ENCODE results near the gene MCF2L.

The MCF2L gene

DNA sequence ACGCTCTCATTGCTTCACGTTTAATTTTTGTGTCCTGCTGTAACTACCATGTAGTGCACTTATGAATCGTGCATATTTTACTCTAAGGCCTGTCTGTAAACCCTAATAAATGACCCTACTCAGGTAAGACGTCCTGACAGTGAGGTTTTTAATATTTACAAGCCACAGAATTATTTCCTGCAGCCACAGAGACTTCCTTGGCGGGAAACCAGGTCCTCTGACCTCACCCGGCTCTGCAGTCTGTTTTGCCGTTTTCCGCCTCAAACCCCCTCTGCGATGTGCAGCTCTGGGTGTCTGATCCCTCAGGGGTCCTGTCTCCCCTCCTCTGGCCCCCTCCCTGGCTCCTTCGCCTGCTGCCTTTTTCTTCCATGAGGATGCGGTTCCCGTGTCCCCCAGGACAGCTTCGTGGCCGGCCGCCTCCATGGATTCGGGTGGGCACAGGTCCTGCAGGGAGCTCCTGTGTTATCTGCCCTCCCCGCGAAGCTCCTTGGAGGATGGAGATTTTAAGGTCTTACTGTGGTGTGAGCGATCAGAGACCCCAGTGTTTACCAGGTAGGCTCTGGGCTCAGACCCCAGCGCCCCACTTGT is 66.3 kb downstream of the MCF2L start:
- DNase-seq: peak in 2 of 42 donors; percentile 12 to 15
- intact Hi-C loops (cut with DNase I): loop anchor here (5.0 kb wide), 2 partner anchors 117 to 172 kb away; partner anchors contain the start of genes CUL4A and PCID2

DNA sequence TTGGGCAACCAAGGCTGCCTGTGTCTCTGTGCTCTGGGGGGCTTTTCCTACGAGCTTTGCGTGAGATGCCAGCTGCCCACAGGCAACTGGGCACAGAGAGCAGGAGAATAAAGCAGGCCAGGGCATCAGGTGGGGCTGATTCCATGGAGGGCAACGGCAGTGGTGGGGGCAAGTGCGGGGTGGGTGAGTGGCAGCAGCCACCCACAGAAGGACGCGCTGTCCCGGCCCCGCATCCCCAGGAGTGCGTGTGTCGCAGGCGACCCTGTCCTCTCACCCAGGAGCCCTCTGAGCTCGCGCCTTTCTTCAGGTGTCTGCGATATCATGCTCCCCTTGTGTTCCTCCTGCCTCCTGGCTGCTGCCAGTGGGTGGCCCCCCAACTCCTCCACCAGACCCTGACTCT is 67.4 kb downstream of the MCF2L start:
- intact Hi-C loops (cut with DNase I): loop anchor here (5.0 kb wide), 2 partner anchors 116 to 171 kb away; partner anchors contain the start of genes CUL4A and PCID2
- DNase-seq: peak in 3 of 42 donors; percentile 1 to 10 (median 8)

DNA sequence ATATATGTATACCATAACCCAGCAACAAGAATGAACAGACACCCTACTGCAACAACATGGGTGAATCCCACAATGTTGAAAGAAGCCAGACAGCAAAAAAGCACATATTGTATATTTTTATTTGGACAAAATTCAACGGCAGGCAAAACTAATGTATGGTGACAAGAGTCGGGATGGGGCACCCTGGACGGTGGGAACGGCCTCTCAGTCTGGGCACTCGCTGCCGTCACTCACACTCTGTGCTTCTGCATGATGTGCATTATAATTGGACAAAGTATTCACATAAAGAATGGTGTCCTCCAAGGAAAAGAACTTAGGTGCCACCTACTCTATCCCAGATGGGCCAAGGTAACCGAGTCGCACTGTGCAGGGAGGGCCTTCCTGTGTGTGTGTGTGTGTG is 71.0 kb downstream of the MCF2L start:
- DNase-seq: no peak
- intact Hi-C loops (cut with DNase I): no loop called here

DNA sequence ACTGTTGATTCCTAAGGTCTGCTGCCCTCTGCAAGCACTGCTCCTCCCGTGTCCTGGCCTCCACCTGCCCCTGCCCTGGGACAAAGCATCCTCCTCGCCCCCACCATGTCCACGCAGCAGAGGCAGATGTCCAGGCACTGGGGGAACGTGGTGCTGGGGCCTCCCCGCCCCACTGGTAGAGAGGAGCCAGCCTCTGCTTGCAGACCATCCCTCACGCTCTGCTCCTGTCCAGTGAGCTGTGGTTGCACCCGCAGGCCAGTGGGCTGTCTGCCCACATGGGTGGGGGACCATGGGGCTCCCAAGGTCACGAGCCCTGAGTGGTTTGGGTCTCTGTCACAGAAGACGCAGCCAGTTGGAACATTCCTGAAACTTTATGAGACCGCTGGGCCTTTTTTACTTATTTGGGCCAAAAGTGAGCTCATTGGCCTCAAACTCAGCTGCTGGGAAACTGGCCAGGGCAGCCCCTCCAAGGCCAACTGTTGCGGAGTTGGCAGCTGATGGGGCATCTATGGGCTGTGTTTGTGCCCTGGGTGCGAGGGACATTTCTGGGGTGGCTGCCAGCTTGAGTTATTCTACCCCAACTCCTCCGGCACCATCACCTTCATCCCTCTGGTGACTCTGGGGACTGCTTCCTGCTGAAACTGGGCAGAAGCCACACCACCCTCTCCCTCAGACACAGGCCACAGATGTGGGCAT is 71.7 kb downstream of the MCF2L start:
- intact Hi-C loops (cut with DNase I): no loop called here
- peak in 19 of 42 donors; percentile 42 to 80 (median 53) for DNase-seq

DNA sequence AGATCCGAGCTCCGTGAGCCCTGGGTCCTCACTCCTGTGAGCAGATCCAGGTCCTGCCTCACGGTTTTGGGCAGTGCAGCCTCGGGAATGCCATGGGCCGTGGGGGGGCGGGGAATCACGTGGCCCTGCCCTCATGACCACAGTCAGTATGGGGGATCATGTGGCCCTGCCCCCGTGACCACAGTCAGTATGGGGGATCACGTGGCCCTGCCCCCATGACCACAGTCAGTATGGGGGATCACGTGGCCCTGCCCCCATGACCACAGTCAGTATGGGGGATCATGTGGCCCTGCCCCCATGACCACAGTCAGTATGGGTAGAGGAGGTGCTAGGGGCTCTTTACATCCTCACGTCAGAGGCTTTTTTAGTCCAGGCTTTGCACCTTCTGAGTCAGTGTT is 72.3 kb downstream of the MCF2L start:
- peak; percentile 51 to 97 (median 88) for DNase-seq
- intact Hi-C loops (cut with DNase I): no loop called here

DNA sequence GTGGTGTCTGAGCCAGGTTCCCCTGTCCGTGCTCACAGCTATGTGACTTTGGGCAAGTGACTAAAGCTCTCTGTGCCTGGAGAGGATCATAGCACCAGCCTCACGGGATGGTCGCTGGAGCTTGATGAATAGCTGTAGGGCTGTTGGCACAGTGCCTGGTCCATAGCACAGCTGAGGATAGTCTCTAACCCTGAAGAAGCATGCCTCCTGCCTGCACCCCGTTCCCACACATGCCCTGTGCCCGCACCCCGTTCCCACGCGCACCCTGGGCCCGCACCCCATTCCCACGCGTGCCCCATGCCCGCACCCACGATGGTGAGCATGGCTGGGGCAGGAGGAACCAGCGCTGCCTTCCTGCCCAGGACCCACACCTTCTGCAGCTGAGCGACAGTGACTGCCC is 72.9 kb downstream of the MCF2L start:
- intact Hi-C loops (cut with DNase I): no loop called here
- peak in 1 of 42 donors; percentile 45 for DNase-seq

DNA sequence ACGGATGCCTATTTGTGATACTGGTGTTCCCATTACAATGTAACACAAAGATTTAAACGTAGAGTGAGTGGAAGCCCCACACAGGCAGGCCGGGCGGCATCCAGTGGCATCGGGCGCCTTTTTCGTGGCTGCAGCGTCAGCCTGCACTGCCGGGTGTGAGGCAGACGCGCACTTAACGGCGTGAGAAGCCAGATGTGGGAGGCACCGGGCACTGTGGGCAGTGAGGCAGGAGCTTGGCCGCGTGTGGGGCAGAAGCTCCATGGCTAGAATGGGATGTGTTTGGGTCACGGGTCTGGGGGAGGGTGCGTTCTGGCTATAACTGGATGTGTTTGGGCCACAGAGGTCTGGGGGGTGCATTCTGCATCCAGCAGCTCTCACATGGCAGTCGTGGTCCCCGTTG is 73.4 kb downstream of the MCF2L start:
- DNase-seq: peak in 1 of 42 donors; percentile 12
- intact Hi-C loops (cut with DNase I): no loop called here

DNA sequence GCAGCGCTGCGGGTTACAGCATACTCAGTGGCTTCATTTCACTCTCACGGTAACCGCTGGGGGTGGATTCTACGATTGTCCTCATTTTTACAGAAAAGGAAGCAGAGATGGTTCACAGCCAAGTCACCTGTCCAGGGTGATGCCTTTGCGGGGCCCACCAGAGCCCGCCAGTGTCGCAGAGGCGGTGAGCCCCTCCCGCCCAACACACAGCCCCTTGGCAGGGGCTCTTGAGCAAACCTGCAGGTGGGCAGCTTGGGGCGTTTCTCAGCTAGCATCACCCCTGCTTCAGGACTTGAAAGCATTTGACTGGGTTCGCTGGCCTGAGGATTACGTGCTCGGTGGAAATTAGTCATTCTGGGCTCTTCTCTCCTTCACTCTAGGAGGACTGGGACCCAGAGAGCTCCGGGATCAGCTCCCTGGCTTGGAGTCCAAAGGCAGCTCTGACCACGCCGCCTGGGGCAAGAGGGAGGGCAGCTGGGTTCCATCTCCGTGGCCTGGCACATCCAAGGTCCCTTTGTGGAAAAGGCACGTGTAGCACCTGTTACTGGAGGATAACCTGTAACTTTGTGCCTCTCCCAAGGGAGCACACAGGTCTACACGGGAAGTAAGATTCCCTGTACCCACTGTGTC is 74.1 kb downstream of the MCF2L start:
- intact Hi-C loops (cut with DNase I): no loop called here
- peak in 2 of 42 donors; percentile 3 to 9 for DNase-seq

DNA sequence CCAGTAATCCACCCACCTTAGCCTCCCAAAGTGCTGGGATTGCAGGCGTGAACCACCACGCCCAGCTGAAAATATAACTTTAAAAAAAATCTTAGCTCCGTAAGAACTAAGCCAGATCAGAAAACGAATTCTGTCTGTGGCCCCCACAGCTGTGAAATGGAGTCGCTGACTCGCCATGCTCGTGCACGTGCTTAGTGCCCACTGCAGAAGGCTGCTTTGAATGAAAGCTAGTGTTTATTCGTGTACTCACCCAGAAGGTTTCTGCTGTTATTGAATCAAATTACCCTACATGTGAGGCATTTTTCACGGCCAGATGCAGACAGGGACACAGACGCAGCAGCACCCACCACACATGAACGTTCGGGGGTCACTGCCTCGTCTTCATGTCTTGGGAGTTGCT is 74.9 kb downstream of the MCF2L start:
- peak in 3 of 42 donors; percentile 17 to 47 (median 35) for DNase-seq
- intact Hi-C loops (cut with DNase I): no loop called here

DNA sequence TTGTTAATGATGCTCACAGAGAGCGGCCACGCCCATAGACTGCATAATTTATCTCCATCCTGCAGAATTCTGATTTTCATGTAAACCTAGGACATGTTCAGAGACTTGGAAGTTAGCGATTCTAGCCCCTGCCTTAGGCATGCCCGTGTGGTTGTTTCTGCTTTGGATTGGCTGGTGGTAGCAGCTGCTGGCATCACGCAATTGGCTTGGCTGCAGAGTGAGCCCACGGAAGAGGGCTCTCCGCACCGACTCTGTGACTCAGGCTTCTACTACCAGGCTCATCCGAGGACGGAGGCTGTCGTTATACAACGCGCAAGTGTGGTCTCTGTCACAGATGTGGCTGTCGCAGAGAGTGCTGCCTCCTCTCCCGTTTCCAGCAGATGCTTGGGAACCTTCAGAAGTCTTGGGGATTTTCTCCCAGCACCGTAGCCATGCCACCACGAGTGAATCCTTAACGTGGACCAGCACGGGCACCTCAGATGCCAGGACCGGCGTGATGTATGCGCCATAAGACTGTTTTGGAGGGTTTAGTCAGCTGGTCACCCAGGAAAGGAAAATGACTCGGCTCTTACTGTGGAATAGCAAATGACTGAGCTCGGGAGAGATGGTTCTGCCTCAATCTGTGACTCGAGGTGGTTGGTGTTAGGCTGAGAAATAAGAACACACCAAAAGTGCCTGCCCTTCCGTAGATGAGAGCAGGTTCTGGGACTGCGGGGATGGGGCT is 75.5 kb downstream of the MCF2L start:
- intact Hi-C loops (cut with DNase I): no loop called here
- DNase-seq: peak; percentile 71 to 96 (median 89)

DNA sequence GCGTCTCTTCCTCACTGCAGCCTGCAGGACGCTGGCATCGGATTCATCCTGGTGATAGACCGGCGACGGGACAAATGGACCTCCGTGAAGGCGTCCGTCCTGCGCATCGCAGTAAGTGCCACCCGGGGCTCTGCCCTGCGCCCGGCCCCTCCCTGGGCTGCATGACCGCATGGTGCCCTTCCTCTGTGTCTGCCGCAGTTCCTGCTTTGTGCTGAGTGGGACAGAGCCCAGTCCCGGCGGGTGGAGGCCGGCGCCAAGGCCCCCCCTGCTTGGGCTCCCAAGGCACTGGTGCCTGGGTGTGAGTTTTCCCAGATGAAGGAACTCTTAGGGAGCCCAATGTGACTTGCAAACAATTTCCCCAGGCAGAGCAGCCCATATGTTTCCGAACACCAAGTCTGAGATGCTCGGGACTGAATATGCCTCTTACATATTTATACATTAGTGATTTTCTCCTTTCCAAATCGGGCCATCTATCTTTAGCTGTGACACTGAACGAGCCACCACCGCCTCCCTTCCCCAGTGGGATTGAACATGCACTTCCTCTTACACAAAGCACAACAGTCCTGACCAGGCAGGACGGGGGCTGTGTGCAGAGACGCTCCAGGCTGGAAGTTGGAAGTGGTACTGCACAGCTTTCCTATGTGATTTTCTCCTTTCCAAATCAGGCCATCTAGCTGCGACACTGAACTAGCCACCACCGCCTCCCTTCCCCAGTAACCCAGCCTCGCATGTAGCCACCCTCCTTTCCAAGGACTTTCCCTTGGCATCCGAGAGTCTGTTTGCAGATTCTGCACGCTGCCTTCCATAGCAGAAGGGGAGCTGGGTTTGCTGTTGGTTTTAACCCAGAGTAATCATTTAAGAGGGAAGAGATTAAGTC is 76.5 kb downstream of the MCF2L start:
- peak in 41 of 42 donors; percentile 41 to 87 (median 66) for DNase-seq
- intact Hi-C loops (cut with DNase I): no loop called here

DNA sequence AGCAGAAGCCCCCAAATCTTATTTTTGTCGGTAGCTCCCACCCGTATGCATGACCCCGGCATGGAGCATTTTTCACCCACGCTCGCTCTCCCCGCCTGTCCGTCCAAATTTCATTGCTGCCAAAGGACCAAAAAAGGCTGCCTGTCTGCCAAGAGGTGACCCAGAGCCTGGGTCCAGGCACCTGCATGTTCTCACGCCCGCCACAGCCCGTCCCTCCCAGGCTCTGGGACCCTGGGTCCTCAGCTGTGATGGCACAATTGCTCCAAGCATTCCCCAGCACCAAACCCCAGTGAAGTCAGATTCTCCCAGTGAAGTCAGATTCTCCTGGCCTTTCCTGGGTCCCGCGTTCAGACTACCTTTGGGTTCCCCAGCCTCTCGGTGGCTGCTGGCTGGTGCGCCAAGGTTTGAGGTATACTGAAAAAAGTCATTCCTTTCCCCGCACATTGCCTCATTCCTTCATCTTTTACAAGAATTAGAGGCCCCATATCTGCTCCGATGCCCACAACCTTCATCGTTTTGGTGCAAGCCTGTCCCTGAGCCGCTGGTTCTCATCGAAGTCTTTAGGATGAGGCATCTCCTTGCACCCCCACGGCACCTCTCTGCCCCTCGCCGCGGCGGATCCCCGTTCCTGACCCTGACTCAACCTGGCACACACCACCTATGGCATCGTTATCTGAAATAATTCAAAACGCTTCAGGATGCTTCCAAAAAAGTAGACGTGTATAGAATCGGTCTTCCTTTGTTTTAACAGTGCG is 77.3 kb downstream of the MCF2L start:
- intact Hi-C loops (cut with DNase I): no loop called here
- peak in 2 of 42 donors; percentile 2 to 30 for DNase-seq

DNA sequence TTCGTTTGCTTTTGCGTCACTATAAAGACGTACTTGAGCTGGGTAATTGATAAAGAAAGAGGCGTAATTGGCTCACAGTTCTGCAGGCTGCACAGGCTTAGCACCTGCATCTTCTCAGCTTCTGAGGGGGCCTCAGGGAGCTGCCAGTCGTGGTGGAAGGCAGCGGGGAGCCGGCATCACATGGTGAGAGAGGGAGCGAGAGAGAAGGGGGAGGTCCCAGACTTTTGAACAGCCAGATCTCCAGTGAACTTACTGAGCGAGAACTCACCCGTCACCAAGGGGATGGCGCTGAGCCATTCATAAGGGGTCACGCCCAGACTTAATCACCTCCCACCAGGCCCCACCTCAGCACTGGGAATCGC is 77.8 kb downstream of the MCF2L start:
- DNase-seq: peak in 8 of 42 donors; percentile 3 to 37 (median 16)
- intact Hi-C loops (cut with DNase I): no loop called here

DNA sequence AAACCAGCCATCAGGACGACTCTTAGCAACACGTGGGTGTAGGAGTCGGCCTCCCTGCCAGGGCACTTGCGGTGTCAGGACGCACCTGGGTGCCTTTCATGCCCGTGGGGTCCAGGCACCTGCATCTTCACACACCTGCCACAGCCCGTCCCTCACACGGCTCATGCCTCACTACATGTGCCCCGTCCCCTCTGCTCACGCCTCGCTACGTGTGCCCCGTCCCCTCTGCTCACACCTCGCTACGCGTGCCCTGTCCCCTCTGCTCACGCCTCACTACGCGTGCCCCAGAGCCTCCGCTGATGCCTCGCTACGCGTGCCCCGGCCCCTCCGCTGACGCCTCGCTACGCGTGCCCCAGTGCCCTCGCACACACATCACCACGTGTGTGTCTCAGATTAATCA is 78.6 kb downstream of the MCF2L start:
- peak in 11 of 42 donors; percentile 2 to 40 (median 29) for DNase-seq
- intact Hi-C loops (cut with DNase I): no loop called here

DNA sequence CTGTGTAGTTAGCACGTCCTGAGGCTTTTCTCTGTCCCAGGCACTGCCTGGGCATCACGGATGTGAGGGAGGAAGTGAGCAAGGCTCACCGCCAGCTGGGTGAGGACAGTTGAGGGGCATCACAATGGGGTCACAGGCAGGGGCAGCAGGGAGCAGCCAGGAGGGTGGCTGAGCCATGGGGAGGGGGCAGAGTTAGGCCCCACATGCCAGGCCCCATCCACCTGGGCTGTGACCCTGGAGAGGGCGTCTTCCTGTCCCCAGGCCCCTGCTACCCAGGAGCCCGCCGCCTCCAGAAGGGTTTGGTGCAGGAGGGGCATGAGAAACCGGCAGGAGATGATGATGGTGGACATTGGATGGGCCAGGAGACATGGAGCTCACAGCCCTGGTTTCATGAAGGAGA is 79.8 kb downstream of the MCF2L start:
- DNase-seq: peak in 10 of 42 donors; percentile 6 to 44 (median 22)
- intact Hi-C loops (cut with DNase I): no loop called here

DNA sequence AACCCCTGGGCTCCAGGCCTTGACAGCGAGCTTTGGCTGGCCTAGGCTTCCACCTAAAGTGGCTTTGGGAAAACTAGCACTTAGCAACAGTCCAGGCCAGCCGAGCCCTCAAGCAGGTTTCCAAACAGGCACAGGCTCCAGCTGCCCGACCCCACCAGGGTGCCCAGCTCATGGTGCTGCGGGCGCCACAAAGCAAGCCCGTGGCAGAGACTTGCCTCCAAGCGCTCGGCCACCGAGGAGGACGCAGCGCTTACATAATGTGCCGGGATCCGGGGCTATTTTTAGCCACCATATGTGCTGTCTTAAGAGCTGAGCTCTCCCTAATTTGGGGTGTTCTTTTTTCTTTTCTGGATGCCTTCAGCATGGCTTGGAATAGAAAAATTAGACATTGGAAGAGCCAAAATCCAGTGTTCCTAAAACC is 80.5 kb downstream of the MCF2L start:
- peak in 24 of 42 donors; percentile 33 to 79 (median 54) for DNase-seq
- intact Hi-C loops (cut with DNase I): no loop called here

DNA sequence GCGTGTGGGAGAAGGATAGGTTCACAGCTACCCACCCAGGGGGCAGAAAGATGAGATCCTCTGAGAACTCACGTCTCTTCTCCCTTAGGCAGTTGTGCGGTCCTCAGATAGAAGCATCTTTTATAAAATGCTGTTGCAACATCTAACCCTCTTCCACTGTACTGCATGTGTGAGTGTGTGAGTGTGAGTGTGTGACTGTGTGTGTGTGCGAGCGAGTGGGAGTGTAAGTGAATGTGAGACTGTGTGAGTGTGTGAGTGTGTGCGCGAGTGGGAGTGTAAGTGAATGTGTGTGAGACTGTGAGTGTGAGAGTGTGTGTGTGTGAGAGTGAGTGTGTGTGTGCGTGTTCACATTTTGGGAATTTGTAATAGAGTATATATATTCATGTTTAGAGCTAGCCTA is 81.0 kb downstream of the MCF2L start:
- intact Hi-C loops (cut with DNase I): no loop called here

More for the DNA sequence above, 81.0 kb downstream of the MCF2L start:
- DNase-seq: peak in 8 of 42 donors; percentile 15 to 46 (median 29)

All from head of caudate nucleus (tissue), 42 donors.